ENCODE data around the gene B3GALT4.
"Not testable (repeated sequence)": the region's sequence is repeated elsewhere in the genome, so short reads cannot be mapped to it uniquely, and the experiment has no call there.

B3GALT4 gene

DNA sequence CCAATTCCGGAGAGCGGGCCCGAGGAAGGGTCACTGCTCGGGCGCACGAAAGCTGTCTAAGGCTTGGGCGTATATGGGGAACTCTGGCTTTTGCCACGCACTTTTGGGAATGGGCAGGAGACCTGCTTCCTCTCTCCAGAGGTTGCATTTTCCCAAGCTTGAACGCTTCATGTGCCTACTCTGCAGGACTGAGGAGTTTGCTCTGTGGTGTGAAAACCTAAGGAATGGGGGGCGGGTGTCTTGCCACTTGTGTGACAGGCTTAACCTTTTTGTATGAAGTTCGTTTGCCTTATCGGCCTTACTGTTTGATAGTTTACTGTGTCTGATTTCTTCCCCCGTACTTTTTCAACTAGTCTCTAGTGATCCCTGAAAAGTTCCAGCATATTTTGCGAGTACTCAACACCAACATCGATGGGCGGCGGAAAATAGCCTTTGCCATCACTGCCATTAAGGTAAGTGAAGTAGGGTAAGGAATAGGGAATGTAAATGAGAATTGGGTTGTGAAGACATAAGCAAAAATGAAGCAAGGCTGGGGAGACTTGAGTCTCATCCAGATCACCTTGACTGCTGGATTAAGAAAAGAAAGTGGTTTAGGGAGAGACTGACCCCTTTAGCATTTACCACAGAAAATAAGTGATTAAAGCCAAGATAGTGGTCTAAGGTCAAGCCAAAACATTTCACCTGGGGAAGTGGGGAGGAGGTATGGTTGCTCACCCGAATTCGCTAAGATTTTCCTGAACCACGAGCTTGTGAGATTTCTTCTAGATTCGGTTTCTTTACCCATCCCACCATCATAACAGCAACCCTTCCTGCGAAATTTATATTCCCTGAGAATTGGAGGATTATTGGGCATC, 4.4 kb upstream of the B3GALT4 start:
- DNase-seq: no peak

- no peak for DNase-seq
These were observed 3.6 kb upstream of the B3GALT4 start for GRCh38 chr6:33273129-33273923.

- no peak for DNase-seq
These were observed 2.7 kb upstream of the B3GALT4 start for GRCh38 chr6:33273924-33274902.

DNA sequence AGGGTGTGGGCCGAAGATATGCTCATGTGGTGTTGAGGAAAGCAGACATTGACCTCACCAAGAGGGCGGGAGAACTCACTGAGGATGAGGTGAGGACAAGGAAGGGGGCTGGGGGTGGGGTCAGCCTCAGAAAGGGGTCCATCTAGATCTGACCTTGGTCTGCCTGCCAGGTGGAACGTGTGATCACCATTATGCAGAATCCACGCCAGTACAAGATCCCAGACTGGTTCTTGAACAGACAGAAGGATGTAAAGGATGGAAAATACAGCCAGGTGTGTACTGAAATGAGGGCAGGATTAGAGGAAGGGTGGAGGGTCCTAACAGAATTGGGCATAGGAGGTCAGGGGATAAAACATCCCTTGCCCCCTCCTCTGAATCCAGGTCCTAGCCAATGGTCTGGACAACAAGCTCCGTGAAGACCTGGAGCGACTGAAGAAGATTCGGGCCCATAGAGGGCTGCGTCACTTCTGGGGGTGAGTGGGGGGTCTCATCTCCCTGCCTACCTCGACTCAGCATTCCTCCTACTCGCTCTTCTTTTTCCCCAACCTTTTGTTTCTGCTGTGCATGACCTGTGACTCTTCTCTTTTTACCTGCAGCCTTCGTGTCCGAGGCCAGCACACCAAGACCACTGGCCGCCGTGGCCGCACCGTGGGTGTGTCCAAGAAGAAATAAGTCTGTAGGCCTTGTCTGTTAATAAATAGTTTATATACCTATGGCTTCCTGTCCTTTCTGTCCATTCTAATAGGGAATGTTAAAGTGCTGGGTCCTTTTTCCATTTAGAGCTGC, 935 bp upstream of the B3GALT4 start:
- not testable (repeated sequence) for DNase-seq

DNA sequence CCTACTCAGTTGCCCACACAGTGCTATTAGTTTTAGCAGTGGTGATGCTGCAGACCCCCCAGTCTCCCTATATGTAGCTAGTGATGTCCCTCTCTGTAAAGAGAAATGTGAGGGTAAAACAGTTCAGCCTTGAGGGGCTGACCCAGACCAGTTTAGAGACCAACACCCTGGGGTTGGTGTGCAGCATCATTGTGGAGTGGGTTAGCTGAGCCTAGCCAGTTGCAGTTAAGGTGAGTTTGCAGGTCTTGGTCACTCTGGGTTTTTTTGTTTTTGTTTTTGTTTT, 401 bp upstream of the B3GALT4 start:
- no peak for DNase-seq

GRCh38 chr6:33277663-33278391, 904 bp downstream of the B3GALT4 start:
- peak in 2 of 4 experiments; percentile 20 to 30 for DNase-seq

DNA sequence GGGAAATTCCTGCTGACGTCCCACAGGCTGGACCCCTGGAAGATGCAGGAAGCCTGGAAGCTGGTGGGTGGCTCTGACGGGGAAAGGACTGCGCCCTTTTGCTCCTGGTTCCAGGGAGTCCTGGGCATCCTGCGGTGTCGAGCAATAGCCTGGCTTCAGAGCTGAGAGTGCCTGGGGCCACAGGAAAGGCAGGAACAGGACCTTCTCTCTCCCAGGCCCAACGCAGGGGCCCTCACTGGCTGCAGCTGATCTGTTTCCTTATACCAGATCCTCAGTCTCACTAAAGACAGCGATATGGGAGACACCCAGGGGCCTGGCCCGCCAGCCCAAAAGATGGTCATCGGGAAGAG, 1.4 kb downstream of the B3GALT4 start:
- no peak for DNase-seq

GRCh38 chr6:33278810-33279209, 1.9 kb downstream of the B3GALT4 start:
- no peak for DNase-seq

GRCh38 chr6:33279257-33279695, 2.4 kb downstream of the B3GALT4 start:
- peak in 3 of 4 experiments; percentile 17 to 58 (median 54) for DNase-seq

- DNase-seq: peak; percentile 48 to 71 (median 60)
These were observed 3.1 kb downstream of the B3GALT4 start for GRCh38 chr6:33279971-33280511.

GRCh38 chr6:33280539-33280938, 3.6 kb downstream of the B3GALT4 start:
- no peak for DNase-seq

GRCh38 chr6:33285214-33285613, 8.3 kb downstream of the B3GALT4 start:
- not testable (repeated sequence) for DNase-seq

DNA sequence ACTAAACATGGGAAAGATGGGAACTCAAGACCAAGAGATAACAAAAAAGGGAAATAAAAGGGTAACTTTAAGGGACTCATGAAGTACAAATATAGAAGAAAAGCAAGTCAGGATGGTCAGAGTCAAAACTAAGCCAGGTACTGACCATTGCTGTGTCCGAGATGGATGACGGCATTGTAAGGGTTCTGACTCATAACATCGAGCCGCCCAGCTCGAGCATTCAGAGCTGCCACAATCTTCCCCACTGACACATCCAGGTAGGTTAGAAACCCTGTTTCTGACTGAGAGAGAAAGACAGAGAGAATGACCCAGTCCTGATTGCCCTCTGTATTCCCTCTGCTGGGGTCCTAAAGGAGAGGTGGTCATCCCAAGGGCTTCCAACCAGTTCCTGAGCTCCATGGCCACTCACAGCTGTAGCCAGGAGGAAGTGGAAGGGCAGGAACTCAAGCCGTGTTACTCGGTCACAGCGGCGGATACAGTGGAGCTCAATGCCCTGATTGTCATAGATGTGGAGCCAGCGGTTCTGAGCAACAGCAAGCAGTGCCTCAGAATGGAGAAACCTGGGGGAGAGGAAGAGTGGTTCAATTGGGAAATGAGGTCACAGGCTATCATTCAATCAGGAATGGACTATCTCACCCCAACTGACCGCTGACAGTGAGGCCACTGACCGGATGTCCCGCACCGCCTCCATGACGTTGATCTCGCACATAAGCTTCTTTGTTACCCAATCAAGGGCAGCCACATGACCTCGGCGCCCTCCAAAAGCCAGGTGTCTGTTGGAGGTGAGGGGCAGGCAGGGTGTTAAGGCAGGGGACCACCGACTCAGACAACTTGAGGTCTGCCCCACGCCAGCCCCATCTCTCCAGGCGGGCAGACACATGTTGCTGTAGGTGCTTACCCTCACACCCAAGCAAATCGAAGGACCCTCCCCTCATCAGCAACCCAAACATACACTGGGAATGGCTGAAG, 10.3 kb downstream of the B3GALT4 start:
- no peak for DNase-seq

- DNase-seq: peak in 1 of 4 experiments; percentile 10
These were observed 11.4 kb downstream of the B3GALT4 start for GRCh38 chr6:33288141-33288920.

- DNase-seq: peak; percentile 83 to 93 (median 90)
These were observed 12.2 kb downstream of the B3GALT4 start, which contains the start of the genes PFDN6 and WDR46 for GRCh38 chr6:33288921-33289783. PFDN6 (plus strand) TSS chr6:33289601; CDS start chr6:33289857, 256 bp downstream. WDR46 (minus strand) TSS chr6:33289239; CDS start chr6:33289170, 69 bp downstream.

- DNase-seq: peak in 1 of 4 experiments; percentile 41
These were observed 12.9 kb downstream of the B3GALT4 start for GRCh38 chr6:33289784-33290315.

DNA sequence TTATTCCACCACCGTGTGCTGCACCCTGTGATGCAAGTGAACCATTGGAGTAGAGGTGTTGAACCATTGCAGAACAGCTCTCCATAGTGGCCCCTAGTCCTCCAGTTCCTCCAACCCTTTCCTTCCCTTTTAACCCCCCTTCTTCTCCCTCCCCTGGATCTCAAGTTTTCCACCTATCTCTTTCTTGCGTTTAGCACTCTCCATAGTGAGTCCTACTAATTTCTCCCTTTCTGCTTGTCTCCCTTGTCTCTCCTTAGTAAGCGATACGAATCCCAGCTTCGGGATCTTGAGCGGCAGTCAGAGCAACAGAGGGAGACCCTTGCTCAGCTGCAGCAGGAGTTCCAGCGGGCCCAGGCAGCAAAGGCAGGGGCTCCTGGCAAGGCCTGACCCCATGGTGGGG, 13.5 kb downstream of the B3GALT4 start:
- DNase-seq: no peak

Data from suppressor macrophage (primary cell).